ENCODE measurements around the gene GSTM2.

GRCh38 chr1:109639841-109640184, 28.0 kb upstream of the GSTM2 start:
- TF ChIP-seq CTCF (IDR thresholded peaks at IDR 0.05) (no peak), POLR2A (IDR thresholded peaks at IDR 0.05) (no peak)

All from body of pancreas (tissue), 4 donors.